GM10248 (cell line): ENCODE results near the gene PRTFDC1.
A peak's percentile ranks its signal among the peaks of the same experiment; 100 is the strongest.

Experiments
- CTCF ChIA-PET: fragments of 300-600 bp; sonication (Branson Sonifier 250); formaldehyde crosslinking; extraction: SDS; loops from one replicate; lab custom pipeline; 2021; ENCODE audit warnings: antibody characterized with exemption; lab: Yijun Ruan, JAX
- POLR2A ChIA-PET: fragments of 350-650 bp; sonication (Branson Sonifier 250); formaldehyde crosslinking; extraction: SDS; loops from one replicate; lab custom pipeline; 2020; ENCODE audit warnings: antibody characterized with exemption; lab: Yijun Ruan, JAX
- DNase-seq: peaks from one replicate; pipeline ENCODE4 v3.0.0; 2012; ENCODE audit errors: extremely low spot score
- TF ChIP-seq, protein P1 (sequence below): IDR thresholded peaks from 2 replicates; pipeline ENCODE4 v1.5.1; 2012; ENCODE audit warnings: mild to moderate bottlenecking, low read depth; ENCODE audit errors: extremely low read depth, missing control alignments, control extremely low read depth

The PRTFDC1 gene

GRCh38 chr10:24824124-24824523 lies 128.3 kb downstream of the PRTFDC1 start:
- CTCF ChIA-PET, result interaction anchor here (1.2 kb wide), 1 partner anchor 15 kb away, joined by 3 read pairs; no protein-coding TSS in a partner anchor
- TF ChIP-seq, protein P1, sequence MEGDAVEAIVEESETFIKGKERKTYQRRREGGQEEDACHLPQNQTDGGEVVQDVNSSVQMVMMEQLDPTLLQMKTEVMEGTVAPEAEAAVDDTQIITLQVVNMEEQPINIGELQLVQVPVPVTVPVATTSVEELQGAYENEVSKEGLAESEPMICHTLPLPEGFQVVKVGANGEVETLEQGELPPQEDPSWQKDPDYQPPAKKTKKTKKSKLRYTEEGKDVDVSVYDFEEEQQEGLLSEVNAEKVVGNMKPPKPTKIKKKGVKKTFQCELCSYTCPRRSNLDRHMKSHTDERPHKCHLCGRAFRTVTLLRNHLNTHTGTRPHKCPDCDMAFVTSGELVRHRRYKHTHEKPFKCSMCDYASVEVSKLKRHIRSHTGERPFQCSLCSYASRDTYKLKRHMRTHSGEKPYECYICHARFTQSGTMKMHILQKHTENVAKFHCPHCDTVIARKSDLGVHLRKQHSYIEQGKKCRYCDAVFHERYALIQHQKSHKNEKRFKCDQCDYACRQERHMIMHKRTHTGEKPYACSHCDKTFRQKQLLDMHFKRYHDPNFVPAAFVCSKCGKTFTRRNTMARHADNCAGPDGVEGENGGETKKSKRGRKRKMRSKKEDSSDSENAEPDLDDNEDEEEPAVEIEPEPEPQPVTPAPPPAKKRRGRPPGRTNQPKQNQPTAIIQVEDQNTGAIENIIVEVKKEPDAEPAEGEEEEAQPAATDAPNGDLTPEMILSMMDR, result no peak
- DNase-seq, result no peak
- POLR2A ChIA-PET, result no interaction called here

GRCh38 chr10:24822590-24822989 lies 129.8 kb downstream of the PRTFDC1 start:
- TF ChIP-seq, protein P1, result no peak
- ChIA-PET POLR2A (no interaction called here), CTCF (no interaction called here)
- DNase-seq, result peak; percentile 57

- ChIA-PET POLR2A (no interaction called here), CTCF (no interaction called here)
- TF ChIP-seq, protein P1, result no peak
- DNase-seq, result no peak
Observed at GRCh38 chr10:24821986-24822385, 130.4 kb downstream of the PRTFDC1 start.

- DNase-seq, result no peak
- POLR2A ChIA-PET, result no interaction called here
- TF ChIP-seq, protein P1, result no peak
- CTCF ChIA-PET, result no interaction called here
Observed at GRCh38 chr10:24816868-24817396, 135.5 kb downstream of the PRTFDC1 start.

DNA sequence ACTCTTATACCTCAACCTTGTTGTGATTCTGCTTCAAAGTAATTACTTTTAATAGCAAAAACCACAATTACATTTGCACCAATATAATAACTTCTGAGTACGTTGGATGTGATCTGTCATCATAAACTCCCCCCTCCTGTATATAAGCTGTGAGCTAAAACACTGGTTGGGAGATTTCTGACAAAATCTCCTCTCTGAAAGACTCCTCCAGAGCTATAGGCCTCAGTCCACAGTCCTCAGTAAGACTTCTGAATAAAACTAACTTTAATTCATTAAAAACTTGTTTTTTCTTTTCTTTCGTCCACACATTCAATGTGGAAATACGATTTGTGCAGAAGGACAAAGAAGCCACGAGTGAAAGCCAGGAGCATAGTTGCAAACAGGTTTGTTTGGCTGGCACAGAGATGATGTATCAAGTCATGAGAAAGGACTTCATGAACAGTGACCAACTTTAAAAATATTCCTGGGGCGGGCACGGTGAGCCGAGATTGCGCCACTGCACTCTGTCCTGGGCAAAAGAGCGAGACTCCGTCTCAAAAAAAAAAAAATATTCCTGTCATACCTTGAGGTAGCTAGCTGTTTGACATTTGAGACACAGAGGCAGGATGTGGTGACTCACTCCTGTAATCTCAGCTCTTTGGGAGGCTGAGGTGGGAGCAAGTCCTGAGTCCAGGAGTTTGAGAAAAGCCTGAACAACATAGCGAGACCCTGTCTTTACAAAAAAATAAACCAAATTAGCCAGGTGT lies 137.7 kb downstream of the PRTFDC1 start:
- no peak for DNase-seq
- POLR2A ChIA-PET, result no interaction called here
- TF ChIP-seq, protein P1, result no peak
- CTCF ChIA-PET, result interaction anchor here (0.8 to 1.4 kb wide), 2 partner anchors 8 to 15 kb away, joined by 3 read pairs; no protein-coding TSS in a partner anchor

GRCh38 chr10:24813856-24814255 lies 138.6 kb downstream of the PRTFDC1 start:
- ChIA-PET CTCF (no interaction called here), POLR2A (no interaction called here)
- TF ChIP-seq, protein P1, result no peak
- DNase-seq, result no peak
